ENCODE results near the gene TH.

The TH gene

GRCh38 chr11:2157294-2158040 lies 14.1 kb downstream of the TH start:
- Mint-ChIP-seq H3K4me3 (no peak overlapping the region), H3K27me3 (ENCODE audit: low read depth) (no peaks in the 10 kb centered on the region), H3K9me3 (no peaks in the 10 kb centered on the region), H3K4me1 (ENCODE audit: low read depth) (no peaks in the 10 kb centered on the region), H3K27ac (no peak overlapping the region), H3K36me3 (ENCODE audit: low read depth) (no peaks in the 10 kb centered on the region)

DNA sequence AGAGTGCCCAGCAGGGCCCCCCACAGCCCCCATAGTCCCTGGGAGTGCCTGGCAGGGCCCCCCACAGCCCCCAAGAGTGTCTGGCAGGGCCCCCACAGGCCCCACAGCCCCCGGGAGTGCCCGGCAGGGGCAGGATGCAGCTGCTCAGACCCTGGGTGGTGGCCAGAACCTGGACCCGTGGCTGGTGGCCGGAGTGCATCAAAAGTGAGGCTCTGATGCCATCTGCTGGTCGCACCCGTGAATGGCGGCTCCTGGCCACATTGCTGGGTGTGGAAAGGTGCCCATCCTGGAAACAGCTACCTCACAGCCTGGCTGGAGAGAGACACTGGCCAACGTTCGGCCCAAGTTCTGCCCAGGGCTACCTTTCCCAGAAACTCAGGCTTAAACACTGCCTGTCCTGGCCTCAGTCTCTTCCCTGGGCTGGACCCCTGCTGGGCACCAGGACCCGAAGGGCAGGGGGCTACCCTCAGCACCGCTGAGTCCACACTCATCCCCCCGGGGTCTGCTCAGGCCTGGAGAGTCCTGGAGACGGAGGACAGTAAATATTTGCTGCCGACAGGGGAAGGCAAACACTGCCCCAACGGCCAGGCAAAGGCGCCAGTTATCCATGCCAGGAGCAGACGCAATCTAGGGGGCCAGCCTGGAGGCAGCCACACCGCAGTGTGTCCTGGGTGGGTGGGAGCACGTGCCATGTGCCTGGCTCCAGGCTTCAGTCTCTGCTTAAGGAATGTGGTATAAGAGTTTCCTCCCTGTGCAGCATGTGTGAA lies 15.0 kb downstream of the TH start:
- Mint-ChIP-seq H3K9me3 (no peaks in the 10 kb centered on the region), H3K36me3 (ENCODE audit: low read depth) (no peaks in the 10 kb centered on the region), H3K4me3 (no peak overlapping the region)

DNA sequence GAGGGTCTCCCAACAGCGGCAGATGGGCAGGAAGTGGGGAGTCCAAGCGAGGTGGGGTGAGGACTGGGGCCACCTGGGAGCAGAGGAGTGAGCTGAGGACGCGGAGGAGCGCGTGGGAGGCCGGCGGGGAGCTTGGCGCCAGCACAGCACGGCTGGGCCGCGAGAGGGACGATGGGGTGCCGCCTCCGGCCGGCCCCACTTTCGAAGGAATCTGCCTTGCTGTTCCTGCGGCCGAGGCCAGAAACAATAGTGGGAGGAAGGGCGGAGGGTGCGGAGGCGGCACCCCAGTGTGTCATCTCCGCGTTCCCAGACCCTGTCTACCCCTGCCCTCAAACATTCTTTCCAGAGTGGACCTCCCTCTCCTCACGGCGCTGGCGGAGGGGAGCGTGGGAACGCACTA lies 16.1 kb downstream of the TH start:
- H3K27ac Mint-ChIP-seq = no peak overlapping the region
- no peaks in the 10 kb centered on the region for H3K4me1 Mint-ChIP-seq (ENCODE audit: low read depth)
- no peaks in the 10 kb centered on the region for H3K9me3 Mint-ChIP-seq

More for the DNA sequence above, 15.0 kb downstream of the TH start:
- no peaks in the 10 kb centered on the region for H3K4me1 Mint-ChIP-seq (ENCODE audit: low read depth)
- no peak overlapping the region for H3K27ac Mint-ChIP-seq
- no peaks in the 10 kb centered on the region for H3K27me3 Mint-ChIP-seq (ENCODE audit: low read depth)

DNA sequence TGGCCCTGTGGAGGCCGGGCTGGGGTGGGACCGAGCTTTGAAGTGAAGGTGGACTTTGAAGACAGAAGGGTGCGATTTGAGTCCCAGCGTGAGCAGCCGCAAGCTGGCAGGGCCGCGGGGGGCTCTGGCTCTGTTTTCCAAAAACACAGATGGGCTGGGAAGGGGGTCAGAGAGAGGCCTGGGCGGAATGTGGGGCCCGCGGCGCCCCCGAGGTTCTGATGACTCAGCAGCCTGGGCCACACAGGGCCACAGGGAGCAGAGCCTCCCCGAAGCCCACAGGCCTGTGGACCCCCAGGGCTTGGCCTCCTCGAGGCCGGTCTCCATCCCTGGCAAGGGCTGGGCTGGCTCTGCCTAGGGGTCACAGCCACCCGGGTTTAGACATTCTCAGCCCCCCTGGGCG lies 16.7 kb downstream of the TH start:
- H3K4me3 Mint-ChIP-seq = no peak overlapping the region
- peaks cover 12% of the 10 kb centered on the region for H3K27me3 Mint-ChIP-seq (ENCODE audit: low read depth)
- H3K4me1 Mint-ChIP-seq (ENCODE audit: low read depth) = no peaks in the 10 kb centered on the region
- H3K9me3 Mint-ChIP-seq = no peaks in the 10 kb centered on the region
- no peaks in the 10 kb centered on the region for H3K36me3 Mint-ChIP-seq (ENCODE audit: low read depth)
- no peak overlapping the region for H3K27ac Mint-ChIP-seq

More for the DNA sequence above, 16.1 kb downstream of the TH start:
- Mint-ChIP-seq H3K36me3 (ENCODE audit: low read depth) (no peaks in the 10 kb centered on the region), H3K27me3 (ENCODE audit: low read depth) (peaks cover 5% of the 10 kb centered on the region), H3K4me3 (no peak overlapping the region)

DNA sequence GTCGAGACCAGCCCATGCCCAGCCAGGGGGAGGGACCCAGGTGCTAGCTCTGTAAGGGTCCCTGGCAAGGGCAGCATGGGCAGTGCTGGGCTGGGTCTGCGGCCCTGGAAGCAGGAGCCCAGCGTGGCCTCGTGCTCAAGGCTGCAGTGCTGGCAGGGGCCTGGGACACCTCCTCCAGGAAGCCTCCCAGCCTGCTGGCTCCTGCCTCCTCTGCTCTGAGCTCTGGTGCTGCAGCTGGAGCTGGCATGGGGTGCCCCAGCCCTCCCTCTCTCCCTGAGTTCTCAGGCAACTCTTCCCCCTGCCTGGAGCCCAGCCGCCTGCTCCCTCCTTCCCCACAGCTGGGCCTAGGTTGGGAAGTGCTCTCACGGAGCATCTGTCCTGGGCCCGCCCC lies 17.4 kb downstream of the TH start:
- H3K27me3 Mint-ChIP-seq (ENCODE audit: low read depth) = peaks cover 15% of the 10 kb centered on the region
- no peaks in the 10 kb centered on the region for H3K9me3 Mint-ChIP-seq
- H3K4me1 Mint-ChIP-seq (ENCODE audit: low read depth) = no peaks in the 10 kb centered on the region
- no peaks in the 10 kb centered on the region for H3K36me3 Mint-ChIP-seq (ENCODE audit: low read depth)
- H3K27ac Mint-ChIP-seq = no peak overlapping the region
- H3K4me3 Mint-ChIP-seq = no peak overlapping the region

- Mint-ChIP-seq H3K27ac (no peak overlapping the region), H3K9me3 (no peaks in the 10 kb centered on the region), H3K4me1 (ENCODE audit: low read depth) (no peaks in the 10 kb centered on the region), H3K27me3 (ENCODE audit: low read depth) (peaks cover 19% of the 10 kb centered on the region), H3K4me3 (no peak overlapping the region), H3K36me3 (ENCODE audit: low read depth) (no peaks in the 10 kb centered on the region)
Measured at GRCh38 chr11:2153581-2154194, 17.9 kb downstream of the TH start.

DNA sequence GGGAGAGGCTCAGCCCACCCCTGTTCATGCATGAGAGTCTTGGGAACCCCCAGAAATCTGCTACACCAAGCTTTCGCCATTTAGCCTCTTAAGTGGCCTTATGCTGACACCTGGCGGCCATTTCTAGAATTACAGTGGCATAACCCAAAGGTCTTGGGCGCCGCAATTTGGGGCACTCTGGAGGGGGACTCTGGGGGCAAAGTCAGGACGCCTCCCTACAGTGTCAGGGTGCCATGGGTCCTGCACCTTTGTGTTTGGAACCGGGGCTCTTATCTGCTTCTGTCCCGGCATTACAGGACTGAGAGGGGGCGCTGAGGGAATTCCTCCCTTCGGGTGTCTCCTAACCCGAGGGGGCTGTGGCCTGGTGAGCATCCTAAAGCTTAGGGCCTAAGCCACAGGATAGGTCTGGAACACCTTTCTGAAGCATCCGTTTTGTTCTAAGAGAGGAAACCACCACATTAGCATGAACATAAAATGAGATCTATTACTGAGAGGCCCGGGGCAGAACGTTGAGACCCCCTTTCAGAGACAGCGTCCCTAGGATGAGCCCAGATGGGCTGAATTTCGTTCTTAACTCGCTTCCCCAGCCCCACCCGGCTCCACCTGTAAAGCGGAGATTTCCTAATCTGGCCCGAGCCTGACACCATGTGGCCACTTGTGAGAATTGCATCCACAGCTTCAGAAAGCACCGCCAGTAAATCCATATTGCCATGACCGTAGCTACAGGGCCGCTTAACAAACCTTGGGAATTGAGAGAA lies 19.9 kb downstream of the TH start:
- no peaks in the 10 kb centered on the region for H3K9me3 Mint-ChIP-seq
- H3K4me3 Mint-ChIP-seq = no peak overlapping the region
- H3K27me3 Mint-ChIP-seq (ENCODE audit: low read depth) = peaks cover 28% of the 10 kb centered on the region
- H3K4me1 Mint-ChIP-seq (ENCODE audit: low read depth) = no peaks in the 10 kb centered on the region
- H3K27ac Mint-ChIP-seq = no peak overlapping the region
- H3K36me3 Mint-ChIP-seq (ENCODE audit: low read depth) = no peaks in the 10 kb centered on the region

DNA sequence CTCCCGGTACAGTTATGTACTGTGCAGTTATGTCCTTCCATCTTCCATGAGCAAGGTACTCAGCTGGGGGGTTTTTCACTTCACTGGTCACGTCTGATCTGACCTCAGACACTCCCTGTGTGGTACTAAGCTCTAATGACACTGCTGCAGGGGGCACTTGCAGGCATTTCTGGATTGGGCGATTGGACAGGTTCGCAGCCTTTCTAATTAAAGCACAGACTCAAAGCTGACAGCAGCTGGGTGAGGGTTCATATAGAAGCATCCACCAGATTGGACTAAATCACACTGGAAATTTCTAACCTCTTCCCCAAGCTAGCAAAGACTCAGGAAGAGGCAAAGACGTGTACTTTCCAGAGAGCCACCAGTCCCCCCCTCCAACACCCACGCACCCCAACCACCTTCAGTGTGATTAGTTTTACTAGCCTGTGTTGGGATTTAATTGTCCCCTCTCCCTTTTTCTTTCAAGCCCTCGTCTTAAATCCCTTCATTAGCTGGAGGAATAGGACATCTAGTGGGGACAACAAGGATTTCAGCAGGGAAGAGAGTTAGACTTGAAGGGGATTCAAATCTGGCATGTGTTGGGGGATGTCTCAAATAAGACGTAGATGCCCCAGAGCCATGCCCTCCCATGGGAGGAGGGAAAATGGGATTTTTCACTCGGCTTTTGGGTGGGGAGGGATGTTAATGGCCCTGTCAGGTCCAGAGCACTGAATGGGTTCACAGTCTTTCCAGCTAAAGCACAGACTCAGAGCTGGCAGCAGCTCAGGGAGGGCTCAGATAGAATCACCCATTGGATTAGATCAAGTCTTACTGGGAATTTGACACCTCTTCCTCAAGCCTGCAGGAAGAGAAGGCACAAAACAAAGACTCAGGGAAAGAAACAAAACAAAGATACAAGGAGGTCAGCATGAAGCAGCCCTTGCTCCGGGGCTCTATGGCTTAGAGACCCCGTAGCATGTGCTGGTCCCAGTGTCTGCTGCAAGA lies 21.5 kb downstream of the TH start:
- Mint-ChIP-seq H3K4me1 (ENCODE audit: low read depth) (no peaks in the 10 kb centered on the region), H3K27ac (no peak overlapping the region), H3K27me3 (ENCODE audit: low read depth) (peaks cover 43% of the 10 kb centered on the region)

DNA sequence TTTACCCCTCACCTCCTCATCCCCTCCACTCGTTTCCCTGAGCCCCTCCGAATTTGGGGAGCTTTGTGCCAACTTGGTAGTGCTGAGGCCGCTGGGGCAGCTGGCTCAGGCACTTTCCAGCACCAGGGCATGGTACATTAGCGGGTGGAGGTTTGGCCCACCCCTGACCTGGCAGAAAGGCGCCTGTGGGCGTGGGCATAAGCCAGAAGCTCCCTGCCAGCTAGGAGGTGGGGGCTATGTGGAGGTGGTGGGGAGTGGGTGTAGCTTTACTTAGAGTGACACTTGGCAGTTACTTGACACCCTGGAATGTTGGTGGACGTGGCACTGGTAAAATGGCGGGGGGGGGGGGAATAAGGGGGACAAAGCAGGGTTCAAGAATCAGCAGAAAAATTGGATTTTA lies 22.2 kb downstream of the TH start:
- no peak overlapping the region for H3K4me3 Mint-ChIP-seq
- no peaks in the 10 kb centered on the region for H3K4me1 Mint-ChIP-seq (ENCODE audit: low read depth)
- H3K27me3 Mint-ChIP-seq (ENCODE audit: low read depth) = peaks cover 50% of the 10 kb centered on the region
- no peak overlapping the region for H3K27ac Mint-ChIP-seq
- no peaks in the 10 kb centered on the region for H3K36me3 Mint-ChIP-seq (ENCODE audit: low read depth)
- H3K9me3 Mint-ChIP-seq = no peaks in the 10 kb centered on the region

More for the DNA sequence above, 21.5 kb downstream of the TH start:
- Mint-ChIP-seq H3K36me3 (ENCODE audit: low read depth) (no peaks in the 10 kb centered on the region), H3K4me3 (no peak overlapping the region), H3K9me3 (no peaks in the 10 kb centered on the region)

DNA sequence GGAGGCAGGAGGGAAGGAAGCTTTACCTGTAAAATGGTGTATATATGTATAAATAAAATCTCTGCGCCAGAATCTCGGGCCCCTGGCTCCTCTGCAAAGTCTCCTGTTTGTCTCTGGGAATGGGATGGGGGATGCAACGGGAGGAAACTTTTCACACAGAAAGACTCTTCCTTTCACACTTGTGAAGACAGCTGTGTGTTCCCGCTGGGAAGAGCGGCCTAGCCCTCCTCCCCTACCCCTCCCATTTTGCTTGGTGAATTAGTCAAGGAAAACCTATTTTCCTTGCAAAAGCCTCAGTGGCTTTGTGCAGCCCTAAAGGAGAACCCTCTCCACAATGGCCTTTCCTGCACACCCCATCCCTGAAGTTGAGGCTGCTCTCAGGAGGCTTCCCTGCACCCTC lies 23.0 kb downstream of the TH start:
- Mint-ChIP-seq H3K4me1 (ENCODE audit: low read depth) (no peaks in the 10 kb centered on the region), H3K27me3 (ENCODE audit: low read depth) (peaks cover 56% of the 10 kb centered on the region), H3K36me3 (ENCODE audit: low read depth) (no peaks in the 10 kb centered on the region), H3K9me3 (no peaks in the 10 kb centered on the region), H3K27ac (no peak overlapping the region), H3K4me3 (no peak overlapping the region)

DNA sequence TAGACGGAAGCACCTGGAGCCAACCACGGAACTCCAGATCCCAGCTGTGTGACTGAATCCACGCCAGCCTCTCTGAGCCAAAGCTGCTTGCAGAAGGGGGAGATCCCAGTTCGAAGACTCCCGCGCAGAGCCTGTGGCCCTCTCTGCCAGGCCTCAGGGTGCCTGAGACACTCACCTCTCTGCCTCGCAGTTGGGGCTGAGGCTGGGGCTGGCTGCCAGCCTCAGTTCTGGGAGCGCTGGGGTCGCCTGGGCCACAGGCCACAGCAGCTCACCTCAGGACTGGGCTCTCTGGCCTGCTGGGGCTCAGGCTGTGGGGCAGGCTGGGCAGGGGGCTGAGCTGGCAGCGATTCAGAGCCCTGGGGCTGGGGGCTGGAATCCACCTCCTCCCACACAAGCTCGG lies 24.2 kb downstream of the TH start:
- Mint-ChIP-seq H3K36me3 (ENCODE audit: low read depth) (no peaks in the 10 kb centered on the region), H3K4me1 (ENCODE audit: low read depth) (peaks cover 5% of the 10 kb centered on the region), H3K27ac (no peak overlapping the region), H3K27me3 (ENCODE audit: low read depth) (peaks cover 68% of the 10 kb centered on the region), H3K9me3 (no peaks in the 10 kb centered on the region), H3K4me3 (no peak overlapping the region)

DNA sequence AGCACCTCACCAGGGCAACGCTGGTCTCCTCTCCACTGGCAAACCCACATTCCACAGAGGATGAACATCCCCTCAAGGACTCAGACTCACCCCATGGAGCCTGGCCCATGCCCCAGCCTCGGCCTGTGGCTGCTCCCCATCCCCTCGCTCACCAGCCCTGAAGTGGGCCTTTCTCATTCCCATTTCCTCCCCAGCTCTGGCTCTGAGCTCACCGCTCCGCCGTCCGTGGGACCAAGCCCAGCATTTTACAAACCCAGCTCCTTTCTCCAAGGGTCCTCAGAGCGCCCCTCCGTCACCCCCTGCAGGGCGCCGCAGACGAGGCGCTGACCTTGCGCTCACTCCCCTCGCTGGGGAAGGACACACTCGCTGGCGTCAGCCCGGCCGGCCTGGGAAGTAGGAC lies 25.6 kb downstream of the TH start:
- Mint-ChIP-seq H3K36me3 (ENCODE audit: low read depth) (no peaks in the 10 kb centered on the region), H3K27ac (no peak overlapping the region), H3K4me1 (ENCODE audit: low read depth) (peaks cover 5% of the 10 kb centered on the region)

GRCh38 chr11:2144544-2145248 lies 26.9 kb downstream of the TH start:
- no peak overlapping the region for H3K27ac Mint-ChIP-seq
- H3K4me3 Mint-ChIP-seq = no peak overlapping the region
- H3K4me1 Mint-ChIP-seq (ENCODE audit: low read depth) = peaks cover 5% of the 10 kb centered on the region
- H3K27me3 Mint-ChIP-seq (ENCODE audit: low read depth) = peaks cover 78% of the 10 kb centered on the region
- H3K36me3 Mint-ChIP-seq (ENCODE audit: low read depth) = no peaks in the 10 kb centered on the region
- no peaks in the 10 kb centered on the region for H3K9me3 Mint-ChIP-seq

More for the DNA sequence above, 25.6 kb downstream of the TH start:
- no peak overlapping the region for H3K4me3 Mint-ChIP-seq
- no peaks in the 10 kb centered on the region for H3K9me3 Mint-ChIP-seq
- H3K27me3 Mint-ChIP-seq (ENCODE audit: low read depth) = peaks cover 82% of the 10 kb centered on the region

Data from T-helper 1 cell treated with Interleukin-12 subunit alpha and Interleukin-12 subunit beta and Interleukin-4 antibody, amounts not matched to agents 30 μg/mL and 1 μg/mL, for 36 hours (primary cell).